PFSK-1 (cell line): ENCODE data around the gene HSPA12B.

Experiments
- FOXP2 ChIP-seq: optimal IDR thresholded peaks from 2 replicates; pipeline ENCODE3; 2011; ENCODE audit warnings: borderline replicate concordance, control low read depth, inconsistent platforms; ENCODE audit not compliant: insufficient read depth; ENCODE audit errors: extremely low read length, extremely low read depth
- POLR2AphosphoS5 ChIP-seq: IDR thresholded peaks from 2 replicates; pipeline ENCODE4 v1.6.1; 2012; ENCODE audit warnings: low read depth, mild to moderate bottlenecking, control low read depth, low read length, moderate library complexity
- REST ChIP-seq, 2 experiments: IDR thresholded peaks; 2 replicates each; pipeline versions ENCODE4 v1.6.1 to v1.8.0; 2011 to 2012; ENCODE audit warnings: low read depth in 2 of 2, low read length in 2 of 2, control low read depth in 1 of 2, inconsistent platforms in 1 of 2, mild to moderate bottlenecking in 1 of 2, moderate library complexity in 1 of 2; ENCODE audit not compliant: insufficient read depth in 1 of 2
- TAF1 ChIP-seq: IDR thresholded peaks from 2 replicates; pipeline ENCODE4 v1.6.1; 2012; ENCODE audit warnings: low read length, control low read depth, borderline replicate concordance; ENCODE audit not compliant: insufficient read depth

GRCh38 chr20:3797226-3797545 is 64.7 kb downstream of the HSPA12B start:
- TF ChIP-seq TAF1 (no peak), REST (IDR thresholded peaks at IDR 0.05; ENCODE audit: insufficient read depth in 1 of 2, low read depth in 2 of 2, low read length in 2 of 2) (no peak), POLR2AphosphoS5 (no peak), FOXP2 (no peak)
